Stimulated activated naive CD8-positive, alpha-beta T cell treated with anti-CD3 and anti-CD28 coated beads, Interleukin-15, amount 100 ng/mL, for 72 hours (primary cell): ENCODE data around the gene SYT14.
"Not testable (repeated sequence)": the region's sequence is repeated elsewhere in the genome, so short reads cannot be mapped to it uniquely, and the experiment has no call there.

Experiments
- ATAC-seq: fragments of 150-1000 bp; cut with Tn5 transposase; 2 replicates; pipeline ENCODE4 v1.10.0; 2021; ENCODE audit warnings: mild to moderate bottlenecking, moderate library complexity
- DNase-seq, 2 donors: peaks; one replicate each; pipeline ENCODE4 v3.0.0; 2021 to 2022
- H3K27ac Mint-ChIP-seq, 2 donors: one replicate each; pipeline ENCODE4 v1.8.0; 2022; ENCODE audit warnings: mild to moderate bottlenecking in 2 of 2, mixed read lengths in 2 of 2, moderate library complexity in 2 of 2
- H3K27me3 Mint-ChIP-seq: one replicate; pipeline ENCODE4 v1.8.0; 2022; ENCODE audit warnings: mixed read lengths
- H3K4me1 Mint-ChIP-seq: one replicate; pipeline ENCODE4 v1.8.0; 2022; ENCODE audit warnings: mild to moderate bottlenecking, mixed read lengths
- H3K4me3 Mint-ChIP-seq, 2 donors: one replicate each; pipeline ENCODE4 v1.8.0; 2022; ENCODE audit warnings: mild to moderate bottlenecking in 2 of 2, mixed read lengths in 2 of 2, moderate library complexity in 1 of 2
- H3K9me3 Mint-ChIP-seq, 2 donors: one replicate each; pipeline ENCODE4 v1.8.0; 2022; ENCODE audit warnings: mixed read lengths in 2 of 2

SYT14 gene

GRCh38 chr1:209937996-209938959 lies at the start of gene SYT14:
TSS of gene SYT14 (plus strand) at chr1:209938217. CDS start at chr1:209938265, 48 bp downstream.
- ATAC-seq (peak; percentile 61), DNase-seq (no peak)
- peak within 1 kb of the TSS; percentile 74 to 78 for H3K4me3 Mint-ChIP-seq
- no peaks in the 10 kb centered on the region for H3K9me3 Mint-ChIP-seq
- peaks cover 68% of the 10 kb centered on the region for H3K27me3 Mint-ChIP-seq
- peak within 1 kb of the TSS in 1 of 2 donors; percentile 22 for H3K27ac Mint-ChIP-seq
- H3K4me1 Mint-ChIP-seq = peaks cover 13% of the 10 kb centered on the region

GRCh38 chr1:209888291-209889076 lies 49.5 kb upstream of the SYT14 start:
- not testable (repeated sequence) for ATAC-seq, H3K27ac Mint-ChIP-seq, DNase-seq, H3K9me3 Mint-ChIP-seq, H3K4me3 Mint-ChIP-seq, H3K4me1 Mint-ChIP-seq
- H3K27me3 Mint-ChIP-seq = peaks cover 28% of the 10 kb centered on the region

GRCh38 chr1:209889077-209889418 lies 49.0 kb upstream of the SYT14 start:
- no peak for DNase-seq
- Mint-ChIP-seq H3K4me1 (no peaks in the 10 kb centered on the region), H3K4me3 (no peak overlapping the region), H3K27ac (no peak overlapping the region), H3K27me3 (peaks cover 26% of the 10 kb centered on the region), H3K9me3 (no peaks in the 10 kb centered on the region)
- ATAC-seq = no peak

- Mint-ChIP-seq H3K27me3 (peaks cover 33% of the 10 kb centered on the region), H3K27ac (no peak overlapping the region), H3K4me1 (no peaks in the 10 kb centered on the region), H3K9me3 (no peaks in the 10 kb centered on the region), H3K4me3 (no peak overlapping the region)
- DNase-seq (no peak), ATAC-seq (no peak)
Observed at GRCh38 chr1:209890641-209891330, 47.2 kb upstream of the SYT14 start.

- Mint-ChIP-seq H3K27ac (no peak overlapping the region), H3K27me3 (peaks cover 29% of the 10 kb centered on the region), H3K4me1 (no peaks in the 10 kb centered on the region), H3K9me3 (no peaks in the 10 kb centered on the region), H3K4me3 (no peak overlapping the region)
- no peak for DNase-seq
- no peak for ATAC-seq
Observed at GRCh38 chr1:209893751-209894150, 44.3 kb upstream of the SYT14 start.

GRCh38 chr1:209895709-209896108 lies 42.3 kb upstream of the SYT14 start:
- DNase-seq (no peak), ATAC-seq (no peak)
- Mint-ChIP-seq H3K4me3 (no peak overlapping the region), H3K9me3 (no peaks in the 10 kb centered on the region), H3K27me3 (peaks cover 29% of the 10 kb centered on the region), H3K27ac (no peak overlapping the region), H3K4me1 (no peaks in the 10 kb centered on the region)

GRCh38 chr1:209896346-209896745 lies 41.7 kb upstream of the SYT14 start:
- ATAC-seq = no peak
- no peak for DNase-seq
- Mint-ChIP-seq H3K4me3 (no peak overlapping the region), H3K4me1 (no peaks in the 10 kb centered on the region), H3K27ac (no peak overlapping the region), H3K27me3 (peaks cover 29% of the 10 kb centered on the region), H3K9me3 (no peaks in the 10 kb centered on the region)

- not testable (repeated sequence) for H3K27ac Mint-ChIP-seq, H3K4me1 Mint-ChIP-seq, ATAC-seq, H3K4me3 Mint-ChIP-seq, H3K9me3 Mint-ChIP-seq, DNase-seq
- peaks cover 29% of the 10 kb centered on the region for H3K27me3 Mint-ChIP-seq
Observed at GRCh38 chr1:209898271-209898670, 39.7 kb upstream of the SYT14 start.

- not testable (repeated sequence) for ATAC-seq, H3K4me1 Mint-ChIP-seq, H3K9me3 Mint-ChIP-seq, H3K27ac Mint-ChIP-seq, DNase-seq, H3K4me3 Mint-ChIP-seq
- peaks cover 29% of the 10 kb centered on the region for H3K27me3 Mint-ChIP-seq
Observed at GRCh38 chr1:209898851-209899250, 39.2 kb upstream of the SYT14 start.

- Mint-ChIP-seq H3K27ac (no peak overlapping the region), H3K27me3 (peaks cover 21% of the 10 kb centered on the region), H3K4me3 (no peak overlapping the region), H3K9me3 (no peaks in the 10 kb centered on the region), H3K4me1 (no peaks in the 10 kb centered on the region)
- DNase-seq (peak; percentile 5 to 22), ATAC-seq (no peak)
Observed at GRCh38 chr1:209899948-209900347, 38.1 kb upstream of the SYT14 start.

GRCh38 chr1:209900734-209901133 lies 37.3 kb upstream of the SYT14 start:
- no peaks in the 10 kb centered on the region for H3K9me3 Mint-ChIP-seq
- DNase-seq (no peak), ATAC-seq (no peak)
- H3K27ac Mint-ChIP-seq = no peak overlapping the region
- H3K27me3 Mint-ChIP-seq = peaks cover 17% of the 10 kb centered on the region
- no peaks in the 10 kb centered on the region for H3K4me1 Mint-ChIP-seq
- H3K4me3 Mint-ChIP-seq = no peak overlapping the region

GRCh38 chr1:209901211-209901610 lies 36.8 kb upstream of the SYT14 start:
- peaks cover 12% of the 10 kb centered on the region for H3K27me3 Mint-ChIP-seq
- ATAC-seq (no peak), DNase-seq (no peak)

GRCh38 chr1:209904774-209905173 lies 33.2 kb upstream of the SYT14 start:
- H3K27ac Mint-ChIP-seq, H3K27me3 Mint-ChIP-seq, H3K4me1 Mint-ChIP-seq, H3K9me3 Mint-ChIP-seq, H3K4me3 Mint-ChIP-seq, ATAC-seq, DNase-seq: not testable (repeated sequence)

More at GRCh38 chr1:209901211-209901610, 36.8 kb upstream of the SYT14 start:
- Mint-ChIP-seq H3K4me1 (no peaks in the 10 kb centered on the region), H3K4me3 (no peak overlapping the region), H3K9me3 (no peaks in the 10 kb centered on the region), H3K27ac (no peak overlapping the region)

GRCh38 chr1:209911746-209912145 lies 26.3 kb upstream of the SYT14 start:
- DNase-seq (no peak), ATAC-seq (no peak)
- Mint-ChIP-seq H3K9me3 (no peaks in the 10 kb centered on the region), H3K4me3 (no peak overlapping the region), H3K27ac (no peak overlapping the region), H3K27me3 (no peaks in the 10 kb centered on the region), H3K4me1 (no peaks in the 10 kb centered on the region)

- DNase-seq = no peak
- Mint-ChIP-seq H3K4me3 (no peak overlapping the region), H3K4me1 (no peaks in the 10 kb centered on the region), H3K27ac (no peak overlapping the region), H3K9me3 (no peaks in the 10 kb centered on the region), H3K27me3 (no peaks in the 10 kb centered on the region)
- ATAC-seq = no peak
Observed at GRCh38 chr1:209912306-209912705, 25.7 kb upstream of the SYT14 start.
